GM13977 (cell line): ENCODE results near the gene ITGB3BP.

Experiments used
- DNase-seq: peaks from one replicate; pipeline ENCODE4 v3.0.0; 2012; ENCODE audit warnings: low spot score
- CTCF ChIP-seq: IDR thresholded peaks from 2 replicates; pipeline ENCODE4 v1.5.1; 2012; ENCODE audit warnings: mild to moderate bottlenecking, control low read depth; ENCODE audit not compliant: insufficient read depth; ENCODE audit errors: extremely low read depth, missing control alignments
- in situ Hi-C: fragments of 300-500 bp; cut with MboI; formaldehyde crosslinking; loops from one replicate; pipeline ENCODE4 v1.12.0; 2022; ENCODE audit warnings: low sequenced_read_pairs, low pct_unique_long_range_greater_than_20kb, mixed read lengths, inconsistent platforms; ENCODE audit not compliant: unreplicated experiment

The ITGB3BP gene

GRCh38 chr1:63512584-63512983 lies 10.4 kb downstream of the ITGB3BP start:
- in situ Hi-C loops = no loop called here
- DNase-seq = no peak
- TF ChIP-seq CTCF = no peak

GRCh38 chr1:63509718-63510117 lies 13.3 kb downstream of the ITGB3BP start:
- in situ Hi-C loops = no loop called here
- no peak for DNase-seq
- TF ChIP-seq CTCF = no peak

GRCh38 chr1:63506782-63507181 lies 16.2 kb downstream of the ITGB3BP start:
- DNase-seq = no peak
- no peak for TF ChIP-seq CTCF
- in situ Hi-C loops = no loop called here

- TF ChIP-seq CTCF = no peak
- in situ Hi-C loops = no loop called here
- DNase-seq = no peak
These were observed 21.8 kb downstream of the ITGB3BP start for GRCh38 chr1:63501256-63501655.

GRCh38 chr1:63498106-63498505 lies 24.9 kb downstream of the ITGB3BP start:
- no peak for DNase-seq
- in situ Hi-C loops = no loop called here
- no peak for TF ChIP-seq CTCF

- no peak for DNase-seq
- TF ChIP-seq CTCF = no peak
- in situ Hi-C loops = no loop called here
These were observed 25.4 kb downstream of the ITGB3BP start for GRCh38 chr1:63497577-63497976.

GRCh38 chr1:63487336-63488065 lies 35.5 kb downstream of the ITGB3BP start:
- TF ChIP-seq CTCF = no peak
- in situ Hi-C loops = no loop called here
- DNase-seq = no peak
